ENCODE measurements around the gene RNF121.

Gene RNF121

DNA sequence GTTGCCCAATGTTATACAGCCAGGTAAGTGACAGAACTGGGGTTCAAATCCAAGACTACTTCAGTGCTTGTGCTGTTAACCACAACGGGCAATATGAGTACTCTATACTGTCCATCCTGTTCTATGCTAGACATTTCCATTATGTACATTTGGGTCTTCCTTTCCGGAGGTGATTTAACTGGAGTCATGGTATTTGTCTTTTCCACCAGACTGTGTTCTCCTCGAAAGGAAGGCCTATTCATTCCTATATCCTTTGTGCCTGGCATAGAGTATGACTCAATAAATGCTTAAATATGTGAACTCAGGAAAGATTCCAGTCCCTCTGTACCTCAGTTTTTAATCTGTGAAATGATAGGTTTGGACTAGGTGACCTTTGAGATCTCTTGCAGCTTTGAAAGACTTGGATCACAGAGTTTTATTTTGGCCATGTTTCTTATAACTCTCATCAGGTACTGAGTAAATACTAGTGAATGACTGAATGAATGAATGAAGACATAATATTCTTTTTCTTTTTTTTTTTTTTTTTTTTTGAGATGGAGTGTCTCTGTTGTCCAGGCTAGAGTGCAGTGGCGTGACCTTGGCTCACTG lies 6.6 kb downstream of the RNF121 start:
- no peak for DNase-seq

DNA sequence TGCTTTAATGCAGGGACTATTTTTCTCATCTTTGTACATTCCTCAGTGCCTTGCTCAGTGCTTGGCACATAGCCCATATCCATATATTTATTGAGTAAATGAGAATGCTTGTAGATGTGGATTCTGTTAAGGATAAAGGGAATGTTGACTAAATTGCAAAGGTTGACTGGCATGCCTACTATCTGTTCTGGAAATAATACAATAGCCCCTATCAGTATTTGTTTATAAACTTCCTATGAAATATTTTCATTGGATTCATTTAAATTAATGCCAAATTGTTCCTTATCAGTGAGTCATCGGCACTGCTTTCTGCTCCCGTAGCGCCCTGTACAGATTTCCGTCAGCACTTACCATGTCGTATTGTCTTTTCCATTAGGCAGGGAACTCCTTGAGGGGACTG lies 8.0 kb downstream of the RNF121 start:
- no peak for DNase-seq

DNA sequence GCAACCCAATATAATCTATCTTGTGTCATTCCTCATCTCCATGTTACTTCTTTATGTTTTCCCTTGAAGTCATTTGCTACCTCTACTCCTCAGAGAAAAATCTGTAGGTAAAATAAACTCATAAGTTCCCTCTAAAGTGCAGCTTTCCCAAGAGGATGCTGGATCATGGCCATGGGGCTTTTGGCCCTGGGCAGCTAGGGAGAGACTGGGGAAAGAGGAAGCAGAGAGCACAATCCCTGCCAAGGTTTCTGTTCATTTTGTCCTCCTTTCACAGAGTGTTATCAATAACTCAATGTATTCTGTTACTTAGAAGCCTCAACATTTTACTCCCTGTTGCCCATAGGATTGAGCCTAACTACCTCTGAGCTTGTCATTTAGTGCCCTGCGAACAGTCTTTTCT lies 9.0 kb downstream of the RNF121 start:
- no peak for DNase-seq

DNA sequence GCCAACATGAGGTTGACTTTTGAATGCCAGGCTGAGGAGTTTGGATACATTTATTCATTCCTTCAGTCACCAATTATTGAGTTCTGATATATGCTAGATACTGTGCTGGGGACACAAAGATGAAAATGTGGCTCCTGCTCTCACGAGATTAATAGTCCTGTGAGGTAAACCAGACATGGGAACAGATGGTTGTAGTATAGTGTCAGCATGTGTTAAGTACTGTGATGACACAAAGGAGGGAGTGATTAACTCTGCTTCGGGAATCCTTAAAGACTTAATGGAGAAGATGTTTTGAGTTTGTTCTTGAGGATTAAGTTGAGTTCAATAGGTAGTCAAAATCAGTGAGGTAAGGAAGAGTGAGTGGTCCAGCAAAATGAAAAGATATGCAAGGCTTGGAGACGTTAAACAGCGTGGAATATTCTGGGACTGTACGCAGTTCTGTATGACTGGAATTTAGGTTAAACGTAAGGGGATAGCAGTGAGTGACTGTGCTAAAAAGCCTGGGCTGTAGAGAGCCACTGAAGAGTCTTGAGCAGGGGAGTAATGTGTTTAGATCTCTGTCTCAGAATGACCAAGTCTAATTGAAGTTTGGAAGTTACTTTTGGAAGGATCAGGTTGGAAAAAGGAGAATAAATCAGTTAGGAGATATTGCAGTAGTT lies 11.8 kb downstream of the RNF121 start:
- no peak for DNase-seq

DNA sequence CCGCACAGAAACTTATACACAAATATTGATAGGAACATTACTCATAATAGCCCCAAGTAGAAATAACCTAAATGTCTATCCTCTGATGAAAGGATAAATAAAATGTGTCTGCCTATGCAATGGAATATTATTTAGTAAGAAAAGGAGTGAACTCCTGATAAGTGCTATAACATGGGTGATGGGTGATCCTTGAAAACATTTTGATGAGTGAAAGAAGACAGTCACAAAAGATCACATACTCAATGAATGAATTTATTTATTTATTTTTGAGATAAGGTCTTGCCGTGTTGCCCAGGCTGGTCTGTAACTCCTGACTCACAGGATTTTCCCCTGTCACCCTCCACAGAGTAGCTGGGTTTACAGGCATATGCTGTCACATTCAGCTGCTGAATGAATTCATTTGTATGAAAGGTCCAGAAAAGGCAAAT lies 17.3 kb downstream of the RNF121 start:
- no peak for DNase-seq

DNA sequence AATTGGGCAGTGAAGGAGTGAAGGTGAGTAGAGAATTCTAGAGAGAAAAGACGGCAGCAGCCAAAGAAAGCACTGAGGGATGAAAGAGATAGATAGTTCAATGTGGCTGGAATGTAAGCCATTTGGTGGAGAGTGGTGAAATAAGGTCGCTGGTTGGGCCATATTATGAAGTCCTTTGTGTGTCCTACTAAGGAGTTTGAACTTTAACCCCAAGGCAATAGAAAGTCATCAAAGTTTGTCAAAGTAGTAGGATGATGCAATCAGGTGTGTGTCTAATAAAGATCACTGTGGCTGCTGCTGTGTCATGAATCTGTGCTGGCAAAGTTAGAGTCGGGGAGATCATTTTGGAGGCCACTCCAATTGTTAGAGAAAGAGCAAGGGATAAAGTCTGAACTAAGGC lies 18.7 kb downstream of the RNF121 start:
- no peak for DNase-seq

DNA sequence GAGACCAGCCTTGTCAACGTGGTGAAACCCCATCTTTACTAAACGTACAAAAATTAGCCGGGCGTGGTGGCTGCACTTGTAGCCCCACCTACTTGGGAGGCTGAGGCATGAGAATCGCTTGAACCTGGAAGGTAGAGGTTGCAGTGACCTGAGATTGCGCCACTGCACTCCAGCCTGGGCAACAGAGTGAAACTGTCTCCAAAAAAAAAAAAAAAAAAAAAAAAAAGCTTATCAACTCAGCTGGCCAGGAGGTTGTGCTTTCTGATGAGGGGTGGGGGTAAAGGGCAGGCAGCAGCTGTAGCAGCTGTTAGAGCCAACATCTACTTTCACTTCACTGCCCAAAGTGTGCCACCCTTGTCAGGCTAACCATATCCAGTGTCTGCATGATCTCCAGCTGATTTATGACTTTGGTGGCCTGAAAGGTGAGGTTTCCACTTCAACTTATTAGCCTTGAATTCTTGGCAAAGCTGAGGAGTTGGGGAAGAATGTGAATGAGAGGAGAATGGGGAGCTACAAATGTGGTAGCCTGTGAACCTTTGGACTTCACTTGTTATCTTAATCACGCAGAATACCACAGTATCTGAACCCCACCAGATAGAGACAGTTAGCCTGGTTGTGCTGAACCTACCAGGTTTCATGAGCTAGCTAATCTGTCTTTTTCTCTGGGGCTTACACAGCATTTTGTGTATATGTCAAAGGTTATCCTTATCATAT lies 19.6 kb downstream of the RNF121 start:
- no peak for DNase-seq

DNA sequence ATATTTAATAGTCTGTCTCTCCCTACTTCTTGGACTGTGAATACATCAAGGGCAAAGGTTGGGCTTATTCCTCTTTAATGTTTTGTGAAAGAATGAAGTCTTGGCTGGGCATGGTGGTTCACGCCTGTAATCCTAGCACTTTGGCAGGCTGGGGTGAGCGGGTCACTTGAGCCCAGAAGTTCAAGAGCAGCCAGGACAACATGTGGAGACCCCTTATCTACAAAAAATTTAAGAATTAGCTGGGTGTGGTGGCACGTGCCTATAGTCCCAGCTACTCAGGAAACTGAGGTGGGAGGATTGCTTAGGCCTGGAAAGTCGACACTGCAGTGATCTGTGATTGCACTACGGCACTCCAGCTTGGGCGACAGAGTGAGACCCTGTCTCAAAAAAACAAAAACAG lies 20.2 kb downstream of the RNF121 start:
- DNase-seq = no peak

DNA sequence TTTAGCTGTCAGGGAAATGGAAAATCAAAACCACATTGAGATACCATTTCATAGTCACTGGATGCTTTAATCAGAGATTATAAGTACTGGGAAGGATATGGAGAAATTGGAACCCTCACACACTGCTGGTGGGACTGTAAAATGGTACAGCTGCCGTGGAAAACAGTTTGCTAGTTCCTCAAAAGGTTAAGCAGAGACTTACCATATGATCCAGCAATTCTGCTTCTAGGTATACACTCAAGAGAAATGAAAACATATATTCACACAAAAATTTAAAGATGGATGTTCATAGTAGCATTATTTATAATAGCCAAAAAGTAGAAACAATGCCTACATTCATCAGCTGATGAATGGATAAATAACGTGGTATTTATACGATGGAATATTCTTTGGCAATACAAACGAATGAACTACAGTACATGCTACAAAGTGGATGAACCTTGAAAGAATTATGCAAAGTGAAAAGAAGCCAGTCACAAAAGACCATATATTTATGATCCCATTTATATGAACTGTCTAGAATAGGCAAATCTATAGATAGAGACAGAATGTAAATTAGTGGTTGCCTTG lies 23.0 kb downstream of the RNF121 start:
- no peak for DNase-seq

DNA sequence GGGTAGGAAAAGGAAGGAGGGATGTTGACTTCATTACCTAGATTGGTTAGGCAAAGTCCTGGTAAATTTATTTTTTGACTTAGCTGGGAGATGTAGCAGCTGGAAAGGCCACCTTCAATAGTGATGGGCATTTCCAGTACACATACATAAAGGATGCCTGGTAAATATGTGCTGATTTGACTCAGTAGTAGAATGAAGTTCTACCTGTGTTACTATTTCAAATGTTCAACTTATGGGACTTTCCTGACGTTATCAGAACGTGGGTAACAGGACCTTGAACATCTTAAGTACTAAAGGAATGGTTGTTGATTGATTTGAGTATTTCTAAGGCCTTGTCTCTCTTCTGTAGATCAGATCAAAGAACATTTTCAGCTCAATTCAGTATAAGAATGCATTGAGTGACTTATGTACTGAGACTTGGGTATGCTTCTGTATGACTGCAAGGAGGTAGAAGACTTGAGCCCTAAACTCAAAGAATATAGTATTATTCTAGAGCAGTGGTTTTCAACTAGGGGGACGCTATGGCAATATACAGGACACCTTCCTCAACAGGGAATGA lies 27.1 kb downstream of the RNF121 start:
- no peak for DNase-seq

DNA sequence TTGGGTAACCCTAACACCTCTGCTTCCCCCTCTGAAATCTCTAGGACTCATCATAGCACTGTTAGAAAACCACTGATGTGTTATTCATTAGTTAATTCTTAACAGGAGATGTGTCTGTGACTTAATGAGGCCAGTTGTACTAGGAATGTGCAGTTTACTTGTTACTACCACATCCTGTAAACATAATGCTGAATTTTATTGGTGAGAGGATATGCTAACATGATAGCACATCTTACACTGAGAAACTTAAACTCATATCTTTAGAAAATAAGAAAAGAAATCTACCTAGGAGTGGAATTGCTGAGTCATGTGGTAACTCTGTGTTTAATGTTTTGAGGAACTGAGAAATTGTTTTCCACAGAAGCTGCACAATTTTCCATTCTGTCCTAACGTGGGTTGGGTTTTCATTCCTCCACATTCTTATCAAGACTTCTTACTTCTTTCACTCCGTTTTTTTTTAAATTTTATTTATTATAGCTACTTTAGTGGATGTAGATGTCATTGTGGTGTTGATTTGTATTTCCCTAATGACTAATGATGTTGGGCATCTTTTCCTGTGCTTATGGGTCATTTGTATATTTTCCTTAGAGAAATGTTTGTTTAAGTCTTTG lies 33.7 kb downstream of the RNF121 start:
- no peak for DNase-seq

DNA sequence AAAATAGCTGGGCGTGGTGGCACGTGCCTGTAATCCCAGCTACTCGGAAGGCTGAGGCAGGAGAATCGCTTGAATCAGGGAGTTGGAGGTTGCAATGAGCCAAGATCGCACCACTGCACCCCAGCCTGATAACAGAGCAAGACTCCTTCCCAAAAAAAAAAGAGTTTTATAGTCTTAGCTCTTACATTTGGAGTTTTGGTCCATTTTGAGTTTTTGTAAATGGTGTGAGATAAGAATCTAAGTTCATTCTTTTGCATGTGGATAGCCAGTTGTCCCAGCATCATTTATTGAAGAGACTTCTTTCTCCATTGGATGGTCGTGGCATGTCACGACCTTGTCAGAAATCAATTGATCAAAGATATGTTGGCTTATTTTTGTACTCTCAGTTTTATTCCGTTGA lies 34.6 kb downstream of the RNF121 start:
- no peak for DNase-seq

DNA sequence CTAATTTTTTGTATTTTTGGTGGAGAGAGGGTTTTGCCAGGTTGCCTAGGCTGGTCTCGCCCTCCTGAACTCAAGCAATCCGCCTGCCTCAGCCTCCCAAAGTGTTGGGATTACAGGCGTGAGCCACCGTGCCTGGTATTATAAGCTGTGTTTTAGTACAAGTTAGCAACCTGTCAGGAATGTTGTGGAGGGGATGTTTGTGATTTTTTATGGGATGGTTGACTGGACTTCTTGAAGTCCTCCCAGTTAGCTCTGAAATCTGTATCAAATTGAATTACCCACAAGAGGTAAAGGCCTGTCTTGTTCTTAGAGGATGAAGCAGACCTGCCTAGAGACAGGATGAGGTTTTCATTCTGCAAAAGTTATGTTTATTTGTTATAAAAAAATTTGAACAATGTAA lies 35.8 kb downstream of the RNF121 start:
- DNase-seq = no peak

DNA sequence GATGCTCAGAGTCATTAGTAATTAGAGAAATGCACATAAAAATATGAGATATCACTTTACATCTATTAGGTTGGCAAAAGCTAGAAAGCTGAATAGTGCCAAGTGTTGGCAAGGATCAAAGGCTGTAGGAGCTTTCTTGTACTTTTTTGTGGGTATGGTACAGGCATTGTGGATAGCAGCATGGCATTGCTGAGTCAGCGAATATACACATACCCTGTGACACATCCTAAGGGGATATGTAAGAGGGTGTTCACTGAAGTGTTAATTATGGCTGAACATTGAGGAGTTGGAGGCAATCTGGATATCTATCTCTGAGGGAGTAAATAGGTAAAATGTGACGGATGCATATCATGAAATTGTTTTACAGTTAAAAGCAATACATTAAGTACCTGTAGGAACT lies 42.8 kb downstream of the RNF121 start:
- DNase-seq = no peak

DNA sequence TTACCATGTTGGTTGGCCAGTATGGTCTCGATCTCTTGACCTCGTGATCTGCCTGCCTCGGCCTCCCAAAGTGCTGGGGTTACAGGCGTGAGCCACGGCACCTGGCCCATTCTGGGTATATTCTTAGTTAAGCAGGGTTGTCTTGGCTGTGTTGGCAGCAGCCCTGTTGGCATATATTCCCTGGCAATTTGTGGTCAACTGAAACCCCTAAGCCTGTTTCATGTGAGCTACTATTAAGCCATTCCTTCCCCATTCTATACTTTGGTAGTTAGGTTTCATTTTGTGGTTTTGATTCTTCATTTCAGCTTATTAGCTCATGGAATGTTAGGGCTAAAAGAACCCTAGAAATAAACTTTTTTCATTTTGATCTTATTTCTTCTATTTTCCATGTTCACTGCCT lies 47.7 kb downstream of the RNF121 start:
- no peak for DNase-seq

DNA sequence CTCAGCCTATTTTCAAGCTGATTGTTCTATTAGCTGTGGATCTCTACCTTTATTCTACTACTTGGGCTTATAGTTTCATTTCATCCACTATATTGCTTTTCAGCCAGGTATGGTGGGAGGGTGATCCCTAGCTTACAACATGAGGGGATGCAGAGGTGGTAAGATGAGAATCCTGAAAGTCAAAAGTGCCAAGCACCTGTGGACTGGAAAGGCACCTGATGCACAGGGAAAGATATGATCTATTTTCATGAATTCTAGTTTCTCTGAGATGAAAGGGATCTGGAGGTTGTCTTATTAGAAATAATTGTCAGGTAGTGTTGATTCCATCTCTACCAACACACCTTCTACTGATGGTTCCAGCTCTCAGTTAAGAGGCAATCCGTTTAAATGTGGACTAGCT lies 48.2 kb downstream of the RNF121 start:
- DNase-seq = no peak

DNA sequence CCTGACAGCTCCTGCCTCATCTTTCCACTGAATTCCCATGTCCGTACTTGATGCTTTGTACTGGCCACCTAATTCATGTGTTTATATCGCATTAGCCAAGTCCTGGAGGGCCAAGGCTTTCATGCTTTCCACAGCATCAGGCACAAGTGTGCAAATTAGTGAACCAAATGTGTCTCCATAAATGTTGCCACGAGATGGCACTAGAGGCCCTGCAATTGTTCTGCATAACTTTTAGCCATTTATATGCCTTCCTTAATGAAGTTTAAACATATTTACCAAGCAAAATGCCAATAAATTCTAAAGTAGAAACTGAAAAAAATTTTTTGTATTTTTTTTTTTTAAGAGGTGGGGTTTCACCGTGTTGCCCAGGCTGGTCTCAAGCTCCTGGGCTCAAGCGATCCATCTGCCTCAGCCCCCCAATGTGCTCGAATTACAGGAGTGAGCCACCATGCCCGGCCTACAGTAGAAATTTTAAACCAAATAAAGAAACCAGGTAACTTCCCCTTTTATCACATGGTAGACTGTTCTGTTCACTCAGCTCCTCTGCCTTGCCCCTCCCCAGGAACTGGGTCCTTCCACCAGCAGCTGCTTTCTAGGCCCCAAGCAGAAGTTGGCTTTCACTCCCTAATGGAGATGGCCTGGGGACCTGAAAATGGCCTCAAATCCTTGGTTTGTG lies 49.0 kb downstream of the RNF121 start:
- DNase-seq = peak; percentile 66

DNA sequence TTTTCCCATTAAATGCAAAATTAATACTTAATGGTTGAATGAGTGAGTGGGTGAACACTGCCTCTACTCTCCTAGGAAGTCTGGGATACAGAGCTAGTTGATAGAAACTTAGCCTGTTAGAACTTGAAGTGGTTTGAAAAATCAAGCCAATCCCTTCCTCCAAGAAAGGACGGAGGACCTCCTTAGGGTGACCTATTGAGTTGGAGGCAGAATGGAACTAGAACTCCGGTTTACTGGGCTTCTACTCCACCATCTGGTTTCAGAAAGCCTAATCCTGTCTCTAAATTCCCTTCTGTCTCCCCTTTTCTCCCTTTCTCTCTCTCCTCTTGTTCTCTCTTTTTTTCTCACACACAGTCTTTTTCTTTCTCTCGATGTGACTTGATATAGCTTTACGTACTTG lies 50.2 kb downstream of the RNF121 start:
- DNase-seq = no peak

DNA sequence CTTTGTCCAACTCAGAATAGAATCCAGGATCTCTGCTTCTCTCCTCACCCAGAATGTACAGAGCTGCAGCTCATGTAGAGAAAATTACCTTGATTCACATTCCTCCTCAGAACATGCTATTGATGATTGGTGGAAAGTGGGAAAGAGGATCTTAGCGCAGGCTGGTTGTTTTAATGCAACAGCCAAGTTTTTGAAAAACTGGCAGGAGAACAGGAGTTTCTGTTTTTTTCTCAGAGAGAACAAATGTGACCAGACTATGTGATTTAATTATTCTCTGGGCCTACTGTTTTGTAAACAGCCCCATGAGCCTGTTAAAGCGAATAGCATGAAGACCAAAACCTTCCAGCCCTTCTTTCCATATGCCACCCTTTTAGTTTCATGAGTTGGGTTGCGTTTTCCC lies 50.8 kb downstream of the RNF121 start:
- no peak for DNase-seq

DNA sequence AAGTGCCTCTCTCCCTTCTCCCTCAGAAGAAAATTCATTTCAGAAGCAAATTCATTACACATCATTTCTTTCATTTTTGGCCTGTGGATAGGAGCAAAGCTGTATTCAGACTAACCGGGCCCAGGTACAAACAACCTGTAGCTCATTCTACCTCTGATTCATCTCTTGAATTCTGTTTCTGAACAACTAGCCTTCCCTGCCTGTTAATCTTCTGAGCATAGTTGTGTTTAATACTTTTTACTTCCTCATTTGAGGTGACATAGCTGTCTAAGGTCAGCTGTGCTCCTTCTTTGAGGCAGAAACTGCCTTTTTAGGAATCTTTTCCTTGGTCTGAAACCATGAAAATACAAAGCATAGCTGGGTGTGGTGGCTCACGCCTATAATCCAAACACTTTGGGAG lies 57.3 kb downstream of the RNF121 start:
- no peak for DNase-seq

DNA sequence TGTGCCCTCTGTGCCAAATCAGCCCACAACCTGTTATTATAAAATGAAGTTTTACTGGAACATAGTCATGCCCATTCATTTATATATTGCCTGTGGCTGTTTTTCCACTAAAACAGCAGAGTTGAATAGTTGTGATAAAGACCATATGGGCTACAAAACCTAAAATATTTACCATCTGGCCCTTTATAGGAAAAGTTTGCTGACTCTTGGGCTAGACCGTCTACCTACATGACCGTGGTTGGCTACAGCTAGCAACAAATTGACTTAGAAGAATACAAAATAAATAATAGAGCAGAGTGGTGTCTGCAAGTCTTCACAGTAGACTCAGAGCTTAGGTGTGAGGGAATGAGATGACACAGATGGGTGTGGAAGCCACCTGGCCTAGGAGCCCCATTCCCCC lies 58.7 kb downstream of the RNF121 start:
- DNase-seq = no peak

DNA sequence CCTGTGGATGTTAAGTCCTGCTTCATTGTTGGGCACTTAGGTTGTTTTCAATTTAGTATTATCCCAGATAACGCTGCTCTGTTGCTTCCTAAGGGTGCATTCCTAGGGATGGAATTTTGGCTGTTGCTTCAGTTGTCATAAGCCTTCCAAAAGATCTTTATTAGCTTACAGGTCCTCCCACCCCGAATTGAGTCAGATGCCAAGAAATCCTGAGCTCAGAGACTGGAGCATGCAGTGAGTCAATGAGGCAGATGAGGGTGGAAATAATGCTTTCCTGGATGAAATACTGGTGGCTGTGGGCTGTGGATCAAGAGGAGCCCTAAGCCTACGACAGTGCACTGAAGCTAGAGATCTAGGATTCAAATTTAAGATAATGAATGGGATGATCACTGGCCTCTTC lies 59.2 kb downstream of the RNF121 start:
- DNase-seq = no peak

DNA sequence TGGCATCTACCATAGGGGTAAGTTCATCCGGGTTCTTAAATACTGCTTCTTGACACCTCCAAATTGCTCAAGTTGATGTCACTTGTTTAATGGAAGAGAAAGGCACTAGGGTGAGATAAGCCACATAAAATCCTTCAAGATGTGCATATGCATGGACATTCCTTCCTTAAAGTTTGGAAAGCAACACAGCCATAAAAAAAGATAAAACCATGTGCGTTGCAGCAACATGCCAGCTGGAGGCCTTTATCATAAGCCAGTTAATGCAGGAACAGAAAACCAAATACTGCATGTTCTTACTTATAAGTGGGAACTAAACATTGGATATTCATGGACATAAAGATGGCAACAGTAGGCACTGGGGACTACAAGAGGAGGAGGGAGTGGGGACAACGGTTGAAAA lies 61.9 kb downstream of the RNF121 start:
- DNase-seq = no peak
